Ishikawa (cell line): ENCODE measurements around the gene LSAMP.

ENCODE experiments used
- CEBPB ChIP-seq: IDR thresholded peaks from 2 replicates; pipeline ENCODE4 v1.6.1; 2012
- EP300 ChIP-seq: IDR thresholded peaks from 2 replicates; pipeline ENCODE4 v1.6.1; 2012; ENCODE audit warnings: borderline replicate concordance
- TAF1 ChIP-seq: IDR thresholded peaks from 2 replicates; pipeline ENCODE4 v1.6.1; 2012; ENCODE audit warnings: low read depth, mild to moderate bottlenecking
- YY1 ChIP-seq: IDR thresholded peaks from 2 replicates; pipeline ENCODE4 v1.6.1; 2012; ENCODE audit warnings: low read depth
- TF ChIP-seq, protein P1 (sequence below): IDR thresholded peaks from 2 replicates; pipeline ENCODE4 v1.6.1; 2012
- TF ChIP-seq, protein P2 (sequence below): IDR thresholded peaks from 2 replicates; pipeline ENCODE4 v1.6.1; 2012

DNA sequence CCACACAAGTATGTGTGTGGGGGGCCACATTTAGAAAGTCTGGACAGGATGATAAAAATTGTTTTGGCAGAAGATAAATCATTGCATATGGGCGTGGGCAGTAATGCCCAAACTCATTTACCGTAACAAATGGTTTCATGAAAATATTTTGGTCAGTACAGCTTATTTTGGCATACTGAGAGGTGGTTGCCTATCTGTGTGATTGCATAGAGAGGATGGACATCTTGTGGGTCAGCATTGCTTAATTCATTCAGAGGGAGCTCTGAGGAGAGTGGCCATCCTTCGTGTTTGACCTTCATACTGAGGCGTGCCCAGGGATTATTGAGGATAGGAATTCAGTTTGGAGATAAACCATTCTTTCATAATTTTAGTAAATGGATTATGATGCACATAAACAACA is 659.5 kb downstream of the LSAMP start:
- TF ChIP-seq YY1, result no peak
- TF ChIP-seq, protein P1, sequence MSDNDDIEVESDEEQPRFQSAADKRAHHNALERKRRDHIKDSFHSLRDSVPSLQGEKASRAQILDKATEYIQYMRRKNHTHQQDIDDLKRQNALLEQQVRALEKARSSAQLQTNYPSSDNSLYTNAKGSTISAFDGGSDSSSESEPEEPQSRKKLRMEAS, result no peak
- TF ChIP-seq, protein P2, sequence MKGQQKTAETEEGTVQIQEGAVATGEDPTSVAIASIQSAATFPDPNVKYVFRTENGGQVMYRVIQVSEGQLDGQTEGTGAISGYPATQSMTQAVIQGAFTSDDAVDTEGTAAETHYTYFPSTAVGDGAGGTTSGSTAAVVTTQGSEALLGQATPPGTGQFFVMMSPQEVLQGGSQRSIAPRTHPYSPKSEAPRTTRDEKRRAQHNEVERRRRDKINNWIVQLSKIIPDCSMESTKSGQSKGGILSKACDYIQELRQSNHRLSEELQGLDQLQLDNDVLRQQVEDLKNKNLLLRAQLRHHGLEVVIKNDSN, result no peak
- no peak for TF ChIP-seq TAF1
- no peak for TF ChIP-seq CEBPB
- TF ChIP-seq EP300, result no peak
